K562 (cell line): ENCODE results near the gene ANKRD12. TPM values are rescaled to one million over a fixed set of nuclear protein-coding genes. Genes with fewer than 3 reads are reported as not detected.

Experiments
- ATAC-seq: fragments of 200-7000 bp; cut with Tn5 transposase; 3 replicates; pipeline ENCODE4 v1.9.1; 2020; ENCODE audit warnings: moderate library complexity
- BruUV-seq: library from RNA; stranded (reverse); fragments of 400-500 nt; replicated peaks from 2 replicates; lab custom pipeline; 2021; lab: Mats Ljungman, UMichigan
- CTCF ChIA-PET: fragments of 300-600 bp; formaldehyde crosslinking; extraction: SDS; loops from one replicate; lab custom pipeline; 2021; ENCODE audit warnings: low intra/inter-chr PET ratio; lab: Yijun Ruan, JAX
- POLR2A ChIA-PET: fragments of 300-600, 350-650 bp; sonication (Branson Sonifier 250); formaldehyde crosslinking; extraction: SDS; loops from one replicate; lab custom pipeline; 2021; ENCODE audit warnings: antibody characterized with exemption, inconsistent platforms; lab: Yijun Ruan, JAX
- DNase-seq, 4 experiments: peaks; one replicate each; pipeline versions ENCODE4 v3.0.0 to v3.0.0-alpha.2; 2011 to 2018; ENCODE audit warnings: low spot score in 3 of 4, mixed read lengths in 3 of 4; ENCODE audit errors: extremely low read depth in 1 of 4
- FAIRE-seq: peaks from 2 replicates; lab custom pipeline; 2011; peaks lifted over from hg19 to GRCh38; lab: Jason Lieb, UNC
- H2AFZ ChIP-seq: 2 replicates; pipeline ENCODE4 v1.6.0; 2011; ENCODE audit warnings: low read depth, low read length, control low read depth, inconsistent platforms
- H3K27ac ChIP-seq: fragments of 200-600 bp; 3 replicates; pipeline ENCODE4 v1.8.0; 2011; ENCODE audit warnings: low read depth, mild to moderate bottlenecking, control low read depth, inconsistent platforms, low read length, moderate library complexity, mixed read lengths; ENCODE audit errors: extremely low read depth
- H3K27me3 ChIP-seq, 2 experiments: fragments of 300-600 bp in 1 of 2; 2 replicates in 1 of 2; 3 replicates in 1 of 2; pipeline versions ENCODE4 v1.6.0 to v1.8.0; 2011; ENCODE audit warnings: inconsistent platforms in 2 of 2, low read length in 2 of 2, mild to moderate bottlenecking in 1 of 2, mixed read lengths in 1 of 2, moderate library complexity in 1 of 2; ENCODE audit not compliant: control insufficient read depth in 2 of 2, insufficient read depth in 2 of 2
- H3K36me3 ChIP-seq: fragments of 300-600 bp; 3 replicates; pipeline ENCODE4 v1.8.0; 2011; ENCODE audit warnings: mild to moderate bottlenecking, low read length, inconsistent platforms; ENCODE audit not compliant: control insufficient read depth, insufficient read depth
- H3K4me1 ChIP-seq, 2 experiments: fragments of 200-600 bp in 1 of 2; replicated peaks in 1 of 2; 2 replicates in 1 of 2; 3 replicates in 1 of 2; pipeline versions ENCODE4 v1.5.1 to v1.8.0; 2011; ENCODE audit warnings: inconsistent platforms in 2 of 2, low read length in 2 of 2, mild to moderate bottlenecking in 1 of 2, mixed read lengths in 1 of 2, moderate library complexity in 1 of 2; ENCODE audit not compliant: control insufficient read depth in 2 of 2, insufficient read depth in 2 of 2
- H3K4me2 ChIP-seq: 2 replicates; pipeline ENCODE4 v1.6.1; 2011; ENCODE audit warnings: low read length, control low read depth, inconsistent platforms, mixed read lengths; ENCODE audit not compliant: insufficient read depth
- H3K4me3 ChIP-seq: fragments of 200-600 bp; sonication (generic), shearing (Covaris generic); 2 replicates; pipeline ENCODE4 v1.5.1; 2016; ENCODE audit warnings: control low read depth, inconsistent platforms
- H3K79me2 ChIP-seq: fragments of 200-600 bp; 3 replicates; pipeline ENCODE4 v1.8.0; 2011; ENCODE audit warnings: low read length, inconsistent platforms; ENCODE audit not compliant: control insufficient read depth, insufficient read depth
- H3K9ac ChIP-seq, 2 experiments: 2 replicates each; pipeline versions ENCODE4 v1.6.0 to v1.6.1; 2011; ENCODE audit warnings: low read depth in 2 of 2, low read length in 2 of 2, control low read depth in 1 of 2, inconsistent platforms in 1 of 2, mild to moderate bottlenecking in 1 of 2, mixed read lengths in 1 of 2; ENCODE audit not compliant: insufficient read depth in 1 of 2
- H3K9me1 ChIP-seq: one replicate; pipeline ENCODE4 v1.6.0; 2011; ENCODE audit warnings: inconsistent platforms, mild to moderate bottlenecking, low read length, moderate library complexity; ENCODE audit not compliant: control insufficient read depth, insufficient read depth
- H3K9me3 ChIP-seq: replicated peaks from 2 replicates; pipeline ENCODE4 v1.5.1; 2011; ENCODE audit warnings: low read depth, low read length, inconsistent platforms; ENCODE audit not compliant: control insufficient read depth, insufficient read depth
- H4K20me1 ChIP-seq: replicated peaks from 2 replicates; pipeline ENCODE4 v1.6.1; 2011; ENCODE audit warnings: low read length, inconsistent platforms, mixed read lengths; ENCODE audit not compliant: control insufficient read depth, insufficient read depth
- CREB5 ChIP-seq: fragments of 250-450 bp; sonication (Bioruptor Pico); IDR thresholded peaks from 2 replicates; pipeline ENCODE4 v1.5.0; 2020; ENCODE audit warnings: mild to moderate bottlenecking
- CSDE1 ChIP-seq, 2 experiments: fragments of 450-650 bp; IDR thresholded peaks; 2 replicates each; pipeline ENCODE4 v1.6.1; 2016; ENCODE audit warnings: mild to moderate bottlenecking in 1 of 2
- EWSR1 ChIP-seq: fragments of 450-650 bp; IDR thresholded peaks from 2 replicates; pipeline ENCODE4 v1.6.1; 2018; ENCODE audit warnings: borderline replicate concordance, mild to moderate bottlenecking, low read depth, moderate library complexity; ENCODE audit not compliant: partially characterized antibody
- FOXP4 ChIP-seq: sonication (generic); formaldehyde crosslinking; IDR thresholded peaks from 2 replicates; pipeline ENCODE4 v1.8.0; 2022; ENCODE audit warnings: mild to moderate bottlenecking, missing genetic modification reagents, borderline replicate concordance
- MAX ChIP-seq: sonication (generic); formaldehyde crosslinking; IDR thresholded peaks from 2 replicates; pipeline ENCODE4 v1.9.0; 2022; ENCODE audit warnings: mild to moderate bottlenecking, missing genetic modification reagents
- POLR3G ChIP-seq: IDR thresholded peaks from 2 replicates; pipeline ENCODE4 v1.6.1; 2011; ENCODE audit not compliant: insufficient read length, insufficient replicate concordance; ENCODE audit errors: extremely low read depth
- ZC3H8 ChIP-seq: fragments of 450-650 bp; IDR thresholded peaks from 2 replicates; pipeline ENCODE4 v1.6.1; 2017
- ZNF12 ChIP-seq: sonication (generic); formaldehyde crosslinking; IDR thresholded peaks from 2 replicates; pipeline ENCODE4 v1.4.0; 2020; ENCODE audit warnings: mild to moderate bottlenecking, missing genetic modification reagents
- ZNF280A ChIP-seq: fragments of 450-650 bp; IDR thresholded peaks from 2 replicates; pipeline ENCODE4 v1.6.1; 2018; ENCODE audit warnings: mild to moderate bottlenecking, low read depth; ENCODE audit not compliant: partially characterized antibody
- ZNF609 ChIP-seq: sonication (generic); formaldehyde crosslinking; IDR thresholded peaks from 2 replicates; pipeline ENCODE4 v1.8.1; 2023; ENCODE audit warnings: missing genetic modification reagents, mild to moderate bottlenecking, borderline replicate concordance
- WGBS: fragments of 100-300 bp; shearing (Covaris generic); methylation state at CpG from one replicate; pipeline ENCODE4 v1.1.6; 2016; ENCODE audit warnings: low coverage, mixed read lengths; ENCODE audit not compliant: insufficient coverage; ENCODE audit errors: missing lambda C conversion rate; 5-methylcytosine and 5-hydroxymethylcytosine counted together
- in situ Hi-C: fragments of 300-500 bp; cut with MboI; formaldehyde crosslinking; loops from 4 replicates; pipeline ENCODE4 v1.15.0; 2018; ENCODE audit warnings: inconsistent platforms, mixed read lengths
- intact Hi-C: fragments of 100-400 bp; cut with micrococcal nuclease; formaldehyde crosslinking; loops from 2 replicates; pipeline ENCODE4 v1.14.2; 2022
- polyA plus RNA-seq, 8 experiments: library from polyadenylated mRNA; depleted of rRNA in 4 of 8; stranded (reverse) in 5 of 8; unstranded in 3 of 8; fragments of >200 nt; fragmentation: Nextera tagmentation in 2 of 8; fragmentation: Illumina TruSeq in 1 of 8; extraction: Ambion mirVana in 2 of 8; extraction: Trizol in 1 of 8; gene quantifications; 2 replicates each; pipeline versions ENCODE4 v1.2.1 to v1.2.3, GENCODE V29; 2011 to 2014; ENCODE audit warnings: inconsistent platforms in 1 of 8, missing spikeins in 1 of 8
- total RNA-seq, 7 experiments: library from RNA; depleted of rRNA in 6 of 7; stranded (reverse); fragments of >200 nt in 6 of 7; fragmentation: Illumina TruSeq in 2 of 7; extraction: Trizol in 2 of 7; gene quantifications; 2 replicates each; pipeline versions ENCODE4 v1.2.1 to v1.2.3, GENCODE V29; 2011 to 2021; ENCODE audit warnings: low replicate concordance in 1 of 7

ANKRD12 gene
- total and polyA plus RNA-seq, 9 of the 15 experiments (the other 6 are each of a cell fraction or from before 2014, with no cell fraction given), result 6.6 to 28.2 (median 16.0) TPM

- Histone ChIP-seq H3K4me2 (no peak overlapping the region), H2AFZ (no peak overlapping the region), H4K20me1 (no peaks in the 10 kb centered on the region), H3K27me3 (no peaks in the 10 kb centered on the region), H3K4me3 (no peak overlapping the region), H3K27ac (no peak overlapping the region), H3K36me3 (peaks cover 60% of the 10 kb centered on the region), H3K4me1 (no peaks in the 10 kb centered on the region), H3K79me2 (no peaks in the 10 kb centered on the region), H3K9ac (no peak overlapping the region), H3K9me3 (no peaks in the 10 kb centered on the region), H3K9me1 (no peaks in the 10 kb centered on the region)
- POLR2A ChIA-PET, result interaction anchor here (0.6 to 1.5 kb wide), 5 partner anchors 8 to 824 kb away, joined by 3 to 7 read pairs (median 3); no protein-coding TSS in a partner anchor
- CTCF ChIA-PET, result no interaction called here
- intact Hi-C loops (no loop called here), in situ Hi-C loops (no loop called here)
- FAIRE-seq, result no peak
- BruUV-seq, result no TSS peak
- no peak for DNase-seq
- ATAC-seq, result no peak
- WGBS, result 77% methylated on average over 5 of the region's 5 CpGs
- no peak for TF ChIP-seq POLR3G
- no peak for TF ChIP-seq CREB5 (CRISPR knock-in tag)
- no peak for TF ChIP-seq ZNF609 (CRISPR knock-in tag)
- TF ChIP-seq CSDE1 (IDR thresholded peaks at IDR 0.05), result no peak
- TF ChIP-seq ZC3H8, result no peak
- no peak for TF ChIP-seq FOXP4 (CRISPR knock-in tag)
- TF ChIP-seq ZNF280A, result no peak
- TF ChIP-seq ZNF12 (CRISPR knock-in tag), result no peak
- no peak for TF ChIP-seq MAX
- no peak for TF ChIP-seq EWSR1
Observed at GRCh38 chr18:9221661-9222060, 85.1 kb downstream of the ANKRD12 start.
